Skeletal muscle tissue (tissue), 4 donors: ENCODE results near the gene FAM9A. TPM values are rescaled to one million over a fixed set of nuclear protein-coding genes. Genes with fewer than 3 reads are reported as not detected.

Source experiments
- H3K27ac ChIP-seq: one replicate; pipeline ENCODE4 v1.7.0; 2013; ENCODE audit warnings: mild to moderate bottlenecking, low read depth, low read length, inconsistent platforms
- H3K27me3 ChIP-seq, 3 donors: one replicate each; pipeline ENCODE4 v1.7.0; 2013; ENCODE audit warnings: low read length in 3 of 3; ENCODE audit not compliant: control insufficient read depth in 3 of 3, insufficient read depth in 3 of 3
- H3K36me3 ChIP-seq, 3 donors: one replicate each; pipeline ENCODE4 v1.7.0; 2013; ENCODE audit warnings: low read length in 3 of 3; ENCODE audit not compliant: control insufficient read depth in 3 of 3, insufficient read depth in 3 of 3
- H3K4me1 ChIP-seq, 3 donors: one replicate each; pipeline ENCODE4 v1.7.0; 2013; ENCODE audit warnings: low read length in 3 of 3, mild to moderate bottlenecking in 3 of 3; ENCODE audit not compliant: control insufficient read depth in 3 of 3, insufficient read depth in 3 of 3
- H3K4me3 ChIP-seq, 3 donors: one replicate each; pipeline ENCODE4 v1.7.0; 2013; ENCODE audit warnings: low read length in 3 of 3
- H3K9ac ChIP-seq, 3 donors: one replicate each; pipeline ENCODE4 v1.7.0; 2013; ENCODE audit warnings: low read length in 3 of 3, mild to moderate bottlenecking in 3 of 3, moderate library complexity in 2 of 3, low read depth in 1 of 3
- H3K9me3 ChIP-seq, 3 donors: one replicate each; pipeline ENCODE4 v1.7.0; 2013; ENCODE audit warnings: low read length in 3 of 3; ENCODE audit not compliant: control insufficient read depth in 3 of 3
- total RNA-seq: library from RNA; depleted of rRNA; stranded (reverse); fragments of >200 nt; gene quantifications from one replicate; pipeline ENCODE4 v1.2.3, GENCODE V29; 2014
- donor health status: Osteomylitis.

FAM9A gene
- not detected for total RNA-seq

- Histone ChIP-seq H3K36me3 (no peaks in the 10 kb centered on the region), H3K4me1 (no peaks in the 10 kb centered on the region), H3K27ac (no peak within 1 kb of the TSS), H3K4me3 (no peak within 1 kb of the TSS), H3K27me3 (no peaks in the 10 kb centered on the region), H3K9me3 (no peaks in the 10 kb centered on the region), H3K9ac (no peak within 1 kb of the TSS)
Measured at GRCh38 chrX:8801041-8801599, at the start of gene FAM9A. Gene FAM9A (minus strand): TSS chrX:8801383. CDS start chrX:8800171, 1,212 bp downstream.

- Histone ChIP-seq H3K36me3 (no peaks in the 10 kb centered on the region), H3K27me3 (no peaks in the 10 kb centered on the region), H3K9ac (no peak overlapping the region), H3K4me3 (no peak overlapping the region), H3K9me3 (no peaks in the 10 kb centered on the region), H3K27ac (no peak overlapping the region), H3K4me1 (no peaks in the 10 kb centered on the region)
Measured at GRCh38 chrX:8850478-8850877, 49.3 kb upstream of the FAM9A start.

GRCh38 chrX:8849945-8850344 lies 48.8 kb upstream of the FAM9A start:
- Histone ChIP-seq H3K9me3 (no peaks in the 10 kb centered on the region), H3K36me3 (no peaks in the 10 kb centered on the region), H3K9ac (no peak overlapping the region), H3K4me1 (no peaks in the 10 kb centered on the region), H3K27ac (no peak overlapping the region), H3K4me3 (no peak overlapping the region), H3K27me3 (no peaks in the 10 kb centered on the region)

GRCh38 chrX:8849458-8849857 lies 48.3 kb upstream of the FAM9A start:
- Histone ChIP-seq H3K9ac (no peak overlapping the region), H3K27me3 (no peaks in the 10 kb centered on the region), H3K36me3 (no peaks in the 10 kb centered on the region), H3K4me1 (no peaks in the 10 kb centered on the region), H3K9me3 (no peaks in the 10 kb centered on the region), H3K4me3 (no peak overlapping the region), H3K27ac (no peak overlapping the region)

- Histone ChIP-seq H3K4me1 (no peaks in the 10 kb centered on the region), H3K4me3 (no peak overlapping the region), H3K36me3 (no peaks in the 10 kb centered on the region)
Measured at GRCh38 chrX:8848911-8849310, 47.7 kb upstream of the FAM9A start.

GRCh38 chrX:8848441-8848840 lies 47.3 kb upstream of the FAM9A start:
- Histone ChIP-seq H3K27ac (no peak overlapping the region), H3K9me3 (no peaks in the 10 kb centered on the region)

More at GRCh38 chrX:8848911-8849310, 47.7 kb upstream of the FAM9A start:
- Histone ChIP-seq H3K27me3 (no peaks in the 10 kb centered on the region), H3K9me3 (no peaks in the 10 kb centered on the region), H3K27ac (no peak overlapping the region), H3K9ac (no peak overlapping the region)

GRCh38 chrX:8847360-8847759 lies 46.2 kb upstream of the FAM9A start:
- H3K4me3 ChIP-seq, result no peak overlapping the region
- H3K27ac ChIP-seq, result no peak overlapping the region
- no peak overlapping the region for H3K9ac ChIP-seq
- H3K36me3 ChIP-seq, result no peaks in the 10 kb centered on the region
- H3K9me3 ChIP-seq, result no peaks in the 10 kb centered on the region
- no peaks in the 10 kb centered on the region for H3K4me1 ChIP-seq
- H3K27me3 ChIP-seq, result peaks cover 0 to 5% (median 2%) of the 10 kb centered on the region in 3 donors

More at GRCh38 chrX:8848441-8848840, 47.3 kb upstream of the FAM9A start:
- no peaks in the 10 kb centered on the region for H3K36me3 ChIP-seq
- H3K4me3 ChIP-seq, result no peak overlapping the region
- no peaks in the 10 kb centered on the region for H3K4me1 ChIP-seq
- H3K27me3 ChIP-seq, result peaks cover 0 to under 1% (median 0%) of the 10 kb centered on the region in 3 donors
- H3K9ac ChIP-seq, result no peak overlapping the region

GRCh38 chrX:8846266-8846665 lies 45.1 kb upstream of the FAM9A start:
- H3K9ac ChIP-seq, result no peak overlapping the region
- no peak overlapping the region for H3K27ac ChIP-seq

GRCh38 chrX:8845469-8845868 lies 44.3 kb upstream of the FAM9A start:
- H3K27ac ChIP-seq, result no peak overlapping the region
- H3K4me3 ChIP-seq, result no peak overlapping the region
- peaks cover 0 to 5% (median 2%) of the 10 kb centered on the region in 3 donors for H3K27me3 ChIP-seq

More at GRCh38 chrX:8846266-8846665, 45.1 kb upstream of the FAM9A start:
- Histone ChIP-seq H3K9me3 (no peaks in the 10 kb centered on the region), H3K27me3 (peaks cover 0 to 5% (median 2%) of the 10 kb centered on the region in 3 donors), H3K4me3 (no peak overlapping the region), H3K36me3 (no peaks in the 10 kb centered on the region), H3K4me1 (no peaks in the 10 kb centered on the region)

GRCh38 chrX:8845060-8845459 lies 43.9 kb upstream of the FAM9A start:
- no peaks in the 10 kb centered on the region for H3K9me3 ChIP-seq
- peaks cover 0 to 5% (median 2%) of the 10 kb centered on the region in 3 donors for H3K27me3 ChIP-seq
- no peak overlapping the region for H3K9ac ChIP-seq
- H3K27ac ChIP-seq, result no peak overlapping the region
- no peak overlapping the region for H3K4me3 ChIP-seq
- no peaks in the 10 kb centered on the region for H3K4me1 ChIP-seq
- H3K36me3 ChIP-seq, result no peaks in the 10 kb centered on the region

More at GRCh38 chrX:8845469-8845868, 44.3 kb upstream of the FAM9A start:
- Histone ChIP-seq H3K9me3 (no peaks in the 10 kb centered on the region), H3K9ac (no peak overlapping the region), H3K4me1 (no peaks in the 10 kb centered on the region), H3K36me3 (no peaks in the 10 kb centered on the region)
